Muscle layer of duodenum (tissue), 2 donors: Measurements from ENCODE around the gene IGSF3.
"Not testable (repeated sequence)": the region's sequence is repeated elsewhere in the genome, so short reads cannot be mapped to it uniquely, and the experiment has no call there.

Source experiments
- H3K27ac ChIP-seq: one replicate; pipeline ENCODE4 v1.7.0; 2013; ENCODE audit warnings: mild to moderate bottlenecking, low read length
- H3K27me3 ChIP-seq: one replicate; pipeline ENCODE4 v1.7.0; 2013; ENCODE audit warnings: low read depth, mild to moderate bottlenecking, control low read depth, low read length
- H3K36me3 ChIP-seq, 2 donors: one replicate each; pipeline ENCODE4 v1.7.0; 2013; ENCODE audit warnings: low read length in 2 of 2, control low read depth in 1 of 2, mild to moderate bottlenecking in 1 of 2; ENCODE audit not compliant: insufficient read depth in 2 of 2, control insufficient read depth in 1 of 2
- H3K4me1 ChIP-seq, 2 donors: one replicate each; pipeline ENCODE4 v1.7.0; 2013; ENCODE audit warnings: low read length in 2 of 2, mild to moderate bottlenecking in 2 of 2, control low read depth in 1 of 2, moderate library complexity in 1 of 2; ENCODE audit not compliant: insufficient read depth in 2 of 2, control insufficient read depth in 1 of 2
- H3K4me3 ChIP-seq, 2 donors: one replicate each; pipeline ENCODE4 v1.7.0; 2013; ENCODE audit warnings: low read length in 2 of 2, low read depth in 1 of 2, mild to moderate bottlenecking in 1 of 2
- H3K9me3 ChIP-seq, 2 donors: one replicate each; pipeline ENCODE4 v1.7.0; 2013; ENCODE audit warnings: low read length in 2 of 2, control low read depth in 1 of 2, mild to moderate bottlenecking in 1 of 2; ENCODE audit not compliant: control insufficient read depth in 1 of 2
- donor health status: healthy.

IGSF3 gene

DNA sequence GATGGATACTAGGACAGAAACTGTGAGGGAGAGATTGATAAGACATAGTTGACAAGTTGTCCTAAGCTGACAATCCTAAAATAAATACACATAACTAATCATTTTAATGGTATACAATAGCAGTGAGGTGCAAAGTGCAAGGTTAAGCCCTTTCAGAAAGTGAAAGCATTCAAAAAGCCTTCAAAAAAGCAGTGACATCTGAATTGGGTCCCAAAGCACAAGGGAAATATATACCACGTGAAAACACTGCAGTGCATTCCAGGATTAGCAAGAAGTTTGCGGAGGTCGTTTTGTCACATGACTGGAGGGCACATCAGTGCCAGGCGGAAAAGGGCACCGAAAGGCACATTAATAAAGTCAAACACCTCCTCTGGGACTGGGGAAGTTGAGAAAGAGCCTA lies 42.4 kb downstream of the IGSF3 start:
- H3K4me3 ChIP-seq, H3K27ac ChIP-seq, H3K4me1 ChIP-seq, H3K36me3 ChIP-seq, H3K27me3 ChIP-seq, H3K9me3 ChIP-seq: not testable (repeated sequence)

DNA sequence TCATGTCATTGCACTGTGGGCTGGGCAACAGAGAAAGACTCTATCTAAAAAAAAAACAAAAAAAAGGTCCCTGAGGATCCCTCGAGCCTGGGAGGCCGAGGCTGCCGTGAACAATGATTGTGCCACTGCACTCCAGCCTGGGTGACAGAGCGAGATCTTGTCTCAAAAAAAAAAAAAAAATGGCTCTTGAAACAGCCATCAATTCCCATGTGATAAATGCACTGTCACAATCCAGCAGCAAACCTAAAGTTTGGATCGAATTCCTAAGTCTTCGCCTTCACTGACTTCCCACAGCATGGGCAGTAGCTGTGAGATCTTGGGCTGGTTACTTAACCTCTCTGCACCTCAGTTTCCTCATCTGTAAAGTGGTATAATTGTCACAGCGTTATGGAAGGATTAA lies 43.5 kb downstream of the IGSF3 start:
- no peaks in the 10 kb centered on the region for H3K9me3 ChIP-seq
- H3K36me3 ChIP-seq, result no peaks in the 10 kb centered on the region
- no peak overlapping the region for H3K27ac ChIP-seq
- no peak overlapping the region for H3K4me3 ChIP-seq
- H3K4me1 ChIP-seq, result no peaks in the 10 kb centered on the region
- H3K27me3 ChIP-seq, result no peaks in the 10 kb centered on the region

DNA sequence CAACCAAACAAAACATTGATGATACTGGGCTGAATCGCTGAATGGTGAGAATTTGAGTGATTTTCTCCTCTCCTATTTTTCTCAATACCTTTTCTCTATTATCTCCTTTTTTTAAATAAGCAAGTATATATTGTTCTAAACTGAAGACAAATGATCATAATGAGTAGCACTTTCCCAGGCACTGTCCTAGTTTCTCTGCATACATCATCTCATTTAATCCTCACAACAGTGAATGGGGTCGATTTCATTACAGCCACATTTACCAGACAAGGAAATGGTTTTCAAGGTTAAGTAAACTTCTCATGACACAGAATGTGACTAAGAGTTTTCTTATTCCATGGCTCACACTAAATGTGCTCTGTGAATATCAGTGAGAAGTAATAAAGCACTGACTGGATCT lies 45.0 kb downstream of the IGSF3 start:
- not testable (repeated sequence) for H3K9me3 ChIP-seq, H3K27ac ChIP-seq, H3K27me3 ChIP-seq, H3K36me3 ChIP-seq, H3K4me1 ChIP-seq, H3K4me3 ChIP-seq

DNA sequence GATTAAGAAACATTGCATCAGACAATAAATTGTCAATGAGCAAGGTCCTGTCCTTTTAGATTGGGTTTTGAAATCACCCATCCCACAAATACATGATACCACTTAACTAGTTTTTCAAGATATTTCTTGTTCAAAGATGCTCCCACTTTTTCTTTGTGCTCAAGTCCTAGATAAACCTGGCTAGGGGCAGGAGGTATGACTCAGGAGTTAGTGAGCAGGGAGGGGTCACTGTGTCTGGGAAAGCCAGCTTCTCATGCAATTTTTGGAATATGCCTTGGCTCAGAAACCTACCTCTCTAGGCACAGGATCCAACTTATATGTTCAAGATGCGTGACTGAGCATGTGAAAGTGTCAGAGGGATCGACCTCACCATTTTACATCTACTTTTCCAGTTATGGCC lies 45.8 kb downstream of the IGSF3 start:
- not testable (repeated sequence) for H3K27ac ChIP-seq, H3K27me3 ChIP-seq, H3K4me3 ChIP-seq, H3K4me1 ChIP-seq, H3K36me3 ChIP-seq, H3K9me3 ChIP-seq

DNA sequence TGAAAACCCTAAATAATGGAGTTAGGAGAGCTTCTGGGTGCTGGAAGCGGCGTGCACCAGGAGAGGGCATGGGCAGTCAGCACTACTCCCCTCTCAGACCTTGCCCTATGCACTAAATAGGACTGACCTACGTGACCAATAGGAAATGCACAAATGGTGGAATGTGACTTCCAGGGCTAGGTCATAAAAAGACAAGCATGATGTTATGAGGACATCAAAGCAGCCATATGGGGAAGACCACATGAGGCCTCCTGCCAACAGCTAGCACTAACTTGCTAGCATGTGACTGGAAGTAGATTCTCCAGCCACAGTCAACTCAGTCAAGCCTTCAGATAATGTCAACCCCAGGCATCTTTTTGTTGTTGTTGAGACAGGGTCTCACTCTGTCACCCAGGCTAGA lies 47.1 kb downstream of the IGSF3 start:
- not testable (repeated sequence) for H3K36me3 ChIP-seq, H3K9me3 ChIP-seq, H3K4me3 ChIP-seq, H3K27me3 ChIP-seq, H3K27ac ChIP-seq, H3K4me1 ChIP-seq

DNA sequence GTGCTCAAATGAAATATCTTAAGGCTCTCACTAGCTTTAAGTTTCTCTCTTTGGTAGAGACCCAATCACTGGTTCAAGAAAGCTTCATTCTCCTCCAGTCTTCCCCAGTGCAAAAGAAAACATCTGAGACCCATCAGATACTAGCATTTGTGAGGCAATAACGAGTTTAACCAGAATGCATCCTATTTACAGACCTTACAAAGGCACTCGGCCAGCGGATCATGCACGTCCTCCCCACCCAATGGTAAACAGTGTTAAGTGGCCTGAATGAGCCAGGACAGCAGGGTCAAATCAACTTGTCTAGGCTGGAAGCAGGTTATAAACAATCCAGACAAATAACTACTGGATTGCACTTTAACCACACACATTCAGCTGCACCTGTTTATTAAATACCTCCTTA lies 48.4 kb downstream of the IGSF3 start:
- H3K9me3 ChIP-seq, H3K36me3 ChIP-seq, H3K4me3 ChIP-seq, H3K4me1 ChIP-seq, H3K27ac ChIP-seq, H3K27me3 ChIP-seq: not testable (repeated sequence)

DNA sequence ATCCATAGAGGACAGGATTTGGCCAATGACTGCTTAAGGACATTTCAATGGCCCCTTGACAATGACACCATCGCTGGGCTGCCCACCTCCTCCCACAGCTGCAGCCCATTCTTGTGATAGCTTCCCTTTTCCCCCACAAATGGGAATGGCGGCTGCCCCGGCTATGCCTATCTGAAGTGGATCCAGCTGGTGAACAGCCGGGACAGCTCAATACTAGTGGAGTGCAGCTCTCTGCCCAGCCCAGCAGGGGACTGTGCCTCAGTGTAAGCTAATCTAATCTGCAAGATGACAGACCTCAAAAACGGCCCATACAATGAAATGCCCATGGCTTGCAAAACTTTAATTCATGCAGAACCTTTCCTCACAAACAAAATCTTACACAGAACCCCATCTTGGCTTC lies 49.7 kb downstream of the IGSF3 start:
- not testable (repeated sequence) for H3K27ac ChIP-seq, H3K27me3 ChIP-seq, H3K4me3 ChIP-seq, H3K4me1 ChIP-seq, H3K36me3 ChIP-seq, H3K9me3 ChIP-seq

DNA sequence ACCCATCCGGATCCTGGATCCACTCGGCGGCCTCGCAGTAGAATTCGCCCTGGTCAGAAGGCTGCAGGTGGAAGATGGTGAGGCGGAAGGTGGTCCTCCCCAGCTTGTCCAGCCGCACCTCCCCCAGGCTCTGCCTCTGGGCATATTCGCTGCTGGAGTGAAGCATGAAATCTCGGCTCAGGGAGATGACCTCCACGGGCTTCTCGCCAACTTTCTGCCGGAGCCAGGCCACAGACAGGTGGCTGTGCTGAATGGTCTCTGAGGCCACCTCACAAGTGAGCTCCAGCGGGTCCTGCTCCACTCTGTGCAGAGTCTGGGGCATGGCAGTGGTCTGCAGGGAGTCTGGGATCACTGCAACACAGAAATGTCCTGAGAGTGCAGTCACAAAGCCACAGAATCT lies 53.7 kb downstream of the IGSF3 start:
- H3K4me3 ChIP-seq, H3K9me3 ChIP-seq, H3K27ac ChIP-seq, H3K4me1 ChIP-seq, H3K27me3 ChIP-seq, H3K36me3 ChIP-seq: not testable (repeated sequence)

DNA sequence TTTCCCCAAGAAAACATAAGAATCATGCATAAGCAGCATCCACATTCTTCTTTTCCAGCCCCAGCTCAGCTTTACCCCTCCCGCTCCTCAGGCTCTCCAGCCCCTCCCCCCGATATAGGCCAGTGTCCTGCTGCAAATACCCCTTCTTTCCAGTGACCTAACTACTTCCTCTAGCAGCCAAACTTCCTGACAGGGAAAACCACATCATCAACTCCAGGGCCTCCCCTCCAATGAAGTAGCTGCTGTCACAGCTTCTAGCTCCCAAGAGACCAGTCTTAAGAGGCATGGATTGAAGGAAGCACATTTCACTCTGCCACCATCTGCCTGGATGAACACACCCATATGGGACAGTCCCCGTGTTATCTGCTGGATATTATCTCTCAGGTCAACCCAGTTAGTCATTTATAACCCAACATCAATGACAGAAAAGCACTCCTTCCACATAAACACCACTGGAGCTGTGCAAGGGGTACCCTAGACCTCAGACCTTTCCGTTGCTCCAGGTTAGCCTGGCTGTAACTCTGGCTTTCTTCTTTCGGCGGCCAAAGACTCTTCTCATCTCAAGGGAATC lies 57.6 kb downstream of the IGSF3 start:
- H3K27me3 ChIP-seq, H3K27ac ChIP-seq, H3K36me3 ChIP-seq, H3K4me3 ChIP-seq, H3K9me3 ChIP-seq, H3K4me1 ChIP-seq: not testable (repeated sequence)

DNA sequence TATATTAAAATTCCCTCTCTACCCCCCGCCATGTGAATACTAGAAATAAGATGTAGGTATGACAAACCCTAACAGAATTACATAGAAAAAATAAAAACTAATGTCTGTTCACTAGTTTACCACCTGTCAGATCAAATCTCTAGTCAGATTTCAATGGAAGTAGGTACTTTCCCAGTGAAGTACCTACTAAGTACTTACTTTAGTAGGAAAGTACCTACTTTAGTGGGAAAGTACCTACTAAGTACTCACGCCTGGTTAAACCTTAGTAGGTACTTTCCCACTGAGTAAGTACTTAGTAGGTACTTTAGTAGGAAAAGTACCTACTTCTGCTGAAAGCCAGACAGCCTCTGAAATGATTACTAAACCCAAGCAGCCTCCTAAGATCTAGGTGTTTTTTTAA lies 58.7 kb downstream of the IGSF3 start:
- H3K36me3 ChIP-seq, H3K27ac ChIP-seq, H3K9me3 ChIP-seq, H3K27me3 ChIP-seq, H3K4me3 ChIP-seq, H3K4me1 ChIP-seq: not testable (repeated sequence)

DNA sequence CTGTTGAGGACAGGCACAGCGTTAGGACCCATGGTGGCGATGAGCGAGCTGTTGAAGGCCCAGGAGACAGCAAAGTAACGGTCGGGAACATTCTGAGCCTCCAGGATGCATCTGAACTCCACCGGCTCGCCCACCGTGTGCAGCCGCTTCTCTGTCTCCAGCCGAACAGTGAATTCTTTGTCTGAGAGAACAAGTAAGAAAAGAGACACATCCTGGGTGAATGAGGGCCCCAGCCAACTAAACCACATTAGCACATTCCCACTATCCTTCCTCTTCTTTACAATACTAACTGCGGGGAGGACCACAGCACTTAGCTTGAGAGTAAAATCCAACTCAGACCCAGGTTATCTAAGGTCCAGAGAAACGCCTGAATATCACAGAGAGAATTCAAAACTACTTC lies 59.4 kb downstream of the IGSF3 start:
- H3K4me1 ChIP-seq, H3K36me3 ChIP-seq, H3K27ac ChIP-seq, H3K9me3 ChIP-seq, H3K27me3 ChIP-seq, H3K4me3 ChIP-seq: not testable (repeated sequence)

DNA sequence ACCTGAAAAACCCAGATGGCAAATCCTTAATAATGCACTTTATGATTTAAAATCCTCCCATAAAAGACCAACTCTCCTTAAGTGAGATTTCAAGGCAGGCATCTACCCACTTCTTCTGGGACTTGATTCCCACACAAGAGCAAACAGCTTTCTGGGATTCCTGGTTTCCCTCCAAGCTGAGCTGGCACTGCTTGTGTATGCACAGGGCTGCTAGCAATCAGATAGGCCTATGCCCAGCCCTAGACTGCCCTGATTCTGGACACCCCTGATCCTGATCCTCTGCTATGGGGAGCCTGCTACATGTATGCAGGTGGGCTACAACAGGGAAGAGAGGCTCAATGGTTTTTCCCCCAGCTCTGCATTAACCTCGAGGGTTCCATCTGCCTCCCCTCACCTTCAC lies 60.1 kb downstream of the IGSF3 start:
- not testable (repeated sequence) for H3K36me3 ChIP-seq, H3K27me3 ChIP-seq, H3K9me3 ChIP-seq, H3K27ac ChIP-seq, H3K4me3 ChIP-seq, H3K4me1 ChIP-seq
